HUES48 (cell line): ENCODE results near the gene SOBP.

Experiments
- H3K27ac ChIP-seq: one replicate; pipeline ENCODE4 v1.7.0; 2013; ENCODE audit warnings: low read depth, low read length, inconsistent platforms
- H3K27me3 ChIP-seq: 2 replicates; pipeline ENCODE4 v1.6.1; 2013; ENCODE audit warnings: mild to moderate bottlenecking, low read length; ENCODE audit not compliant: control insufficient read depth, insufficient read depth
- H3K36me3 ChIP-seq: 2 replicates; pipeline ENCODE4 v1.6.1; 2013; ENCODE audit warnings: low read length; ENCODE audit not compliant: control insufficient read depth, insufficient read depth
- H3K4me1 ChIP-seq: 2 replicates; pipeline ENCODE4 v1.6.1; 2013; ENCODE audit warnings: mild to moderate bottlenecking, low read length; ENCODE audit not compliant: control insufficient read depth, insufficient read depth
- H3K4me3 ChIP-seq: 2 replicates; pipeline ENCODE4 v1.5.1; 2013; ENCODE audit warnings: mild to moderate bottlenecking, low read depth, low read length
- H3K9ac ChIP-seq: 2 replicates; pipeline ENCODE4 v1.6.1; 2013; ENCODE audit warnings: mild to moderate bottlenecking, low read depth, low read length, moderate library complexity
- H3K9me3 ChIP-seq: 2 replicates; pipeline ENCODE4 v1.6.1; 2013; ENCODE audit warnings: low read length; ENCODE audit not compliant: control insufficient read depth, insufficient read depth

Gene SOBP

GRCh38 chr6:107617341-107617932 lies 127.5 kb downstream of the SOBP start:
- Histone ChIP-seq H3K36me3 (no peaks in the 10 kb centered on the region), H3K4me3 (no peak overlapping the region), H3K9me3 (no peaks in the 10 kb centered on the region), H3K9ac (no peak overlapping the region), H3K4me1 (peaks cover 61% of the 10 kb centered on the region), H3K27me3 (no peaks in the 10 kb centered on the region), H3K27ac (no peak overlapping the region)

GRCh38 chr6:107618672-107619071 lies 128.8 kb downstream of the SOBP start:
- Histone ChIP-seq H3K36me3 (no peaks in the 10 kb centered on the region), H3K27me3 (no peaks in the 10 kb centered on the region), H3K27ac (no peak overlapping the region), H3K4me3 (no peak overlapping the region), H3K9ac (no peak overlapping the region), H3K9me3 (no peaks in the 10 kb centered on the region), H3K4me1 (peaks cover 63% of the 10 kb centered on the region)

- no peak overlapping the region for H3K9ac ChIP-seq
These were observed 130.8 kb downstream of the SOBP start for GRCh38 chr6:107620732-107621131.

GRCh38 chr6:107621229-107621937 lies 131.5 kb downstream of the SOBP start:
- Histone ChIP-seq H3K4me3 (no peak overlapping the region), H3K36me3 (no peaks in the 10 kb centered on the region), H3K27ac (peak overlapping the region; percentile 21), H3K27me3 (no peaks in the 10 kb centered on the region), H3K9ac (no peak overlapping the region), H3K9me3 (no peaks in the 10 kb centered on the region), H3K4me1 (peaks cover 51% of the 10 kb centered on the region)

More at GRCh38 chr6:107620732-107621131, 130.8 kb downstream of the SOBP start:
- no peaks in the 10 kb centered on the region for H3K27me3 ChIP-seq
- H3K4me1 ChIP-seq = peaks cover 53% of the 10 kb centered on the region
- H3K36me3 ChIP-seq = no peaks in the 10 kb centered on the region
- no peak overlapping the region for H3K4me3 ChIP-seq
- H3K27ac ChIP-seq = no peak overlapping the region
- H3K9me3 ChIP-seq = no peaks in the 10 kb centered on the region

- no peaks in the 10 kb centered on the region for H3K36me3 ChIP-seq
- no peaks in the 10 kb centered on the region for H3K27me3 ChIP-seq
- no peak overlapping the region for H3K9ac ChIP-seq
- no peak overlapping the region for H3K27ac ChIP-seq
- peaks cover 47% of the 10 kb centered on the region for H3K4me1 ChIP-seq
- no peak overlapping the region for H3K4me3 ChIP-seq
- H3K9me3 ChIP-seq = no peaks in the 10 kb centered on the region
These were observed 132.4 kb downstream of the SOBP start for GRCh38 chr6:107622269-107622668.

GRCh38 chr6:107624050-107624449 lies 134.1 kb downstream of the SOBP start:
- H3K4me3 ChIP-seq = no peak overlapping the region
- no peaks in the 10 kb centered on the region for H3K9me3 ChIP-seq
- peaks cover 50% of the 10 kb centered on the region for H3K4me1 ChIP-seq
- no peak overlapping the region for H3K9ac ChIP-seq
- no peaks in the 10 kb centered on the region for H3K27me3 ChIP-seq
- H3K36me3 ChIP-seq = no peaks in the 10 kb centered on the region
- H3K27ac ChIP-seq = no peak overlapping the region

GRCh38 chr6:107624541-107624940 lies 134.6 kb downstream of the SOBP start:
- no peaks in the 10 kb centered on the region for H3K9me3 ChIP-seq
- H3K27me3 ChIP-seq = no peaks in the 10 kb centered on the region
- H3K4me1 ChIP-seq = peaks cover 55% of the 10 kb centered on the region
- H3K9ac ChIP-seq = no peak overlapping the region
- H3K27ac ChIP-seq = no peak overlapping the region
- no peaks in the 10 kb centered on the region for H3K36me3 ChIP-seq
- no peak overlapping the region for H3K4me3 ChIP-seq

GRCh38 chr6:107625264-107625663 lies 135.3 kb downstream of the SOBP start:
- Histone ChIP-seq H3K4me3 (no peak overlapping the region), H3K27ac (no peak overlapping the region), H3K27me3 (no peaks in the 10 kb centered on the region), H3K9ac (no peak overlapping the region), H3K36me3 (no peaks in the 10 kb centered on the region), H3K4me1 (peaks cover 59% of the 10 kb centered on the region), H3K9me3 (no peaks in the 10 kb centered on the region)

GRCh38 chr6:107626645-107627044 lies 136.7 kb downstream of the SOBP start:
- Histone ChIP-seq H3K36me3 (no peaks in the 10 kb centered on the region), H3K4me1 (peaks cover 45% of the 10 kb centered on the region), H3K27me3 (no peaks in the 10 kb centered on the region), H3K9ac (no peak overlapping the region), H3K9me3 (no peaks in the 10 kb centered on the region), H3K27ac (no peak overlapping the region), H3K4me3 (no peak overlapping the region)

GRCh38 chr6:107627969-107628368 lies 138.1 kb downstream of the SOBP start:
- peaks cover 39% of the 10 kb centered on the region; the same call in 1 of the 2 replicates for H3K4me1 ChIP-seq

GRCh38 chr6:107628878-107629277 lies 139.0 kb downstream of the SOBP start:
- Histone ChIP-seq H3K27ac (no peak overlapping the region), H3K9me3 (no peaks in the 10 kb centered on the region)

More at GRCh38 chr6:107627969-107628368, 138.1 kb downstream of the SOBP start:
- Histone ChIP-seq H3K4me3 (no peak overlapping the region), H3K27ac (no peak overlapping the region), H3K36me3 (no peaks in the 10 kb centered on the region), H3K9me3 (no peaks in the 10 kb centered on the region), H3K27me3 (peaks cover 9% of the 10 kb centered on the region), H3K9ac (no peak overlapping the region)

More at GRCh38 chr6:107628878-107629277, 139.0 kb downstream of the SOBP start:
- peaks cover 35% of the 10 kb centered on the region; the same call in 1 of the 2 replicates for H3K4me1 ChIP-seq
- no peak overlapping the region for H3K4me3 ChIP-seq
- peaks cover 18% of the 10 kb centered on the region for H3K27me3 ChIP-seq
- H3K36me3 ChIP-seq = no peaks in the 10 kb centered on the region
- no peak overlapping the region for H3K9ac ChIP-seq
